Stimulated activated CD4-positive, alpha-beta T cell treated with anti-CD3 and anti-CD28 coated beads, Interleukin-1b, Interleukin-23, amount 100 ng/mL, for 4 hours (primary cell): ENCODE measurements around the gene AHCY.
"Not testable (repeated sequence)": the region's sequence is repeated elsewhere in the genome, so short reads cannot be mapped to it uniquely, and the experiment has no call there.

Experiments
- DNase-seq, 2 donors: peaks; one replicate each; pipeline ENCODE4 v3.0.0-alpha.2; 2020; ENCODE audit warnings: low read depth in 2 of 2

The AHCY gene

GRCh38 chr20:34322267-34323105 lies 19.3 kb upstream of the AHCY start:
- DNase-seq: no peak

GRCh38 chr20:34320861-34321260 lies 17.7 kb upstream of the AHCY start:
- no peak for DNase-seq

GRCh38 chr20:34318609-34319443 lies 15.7 kb upstream of the AHCY start:
- no peak for DNase-seq

- DNase-seq: no peak
Observed at GRCh38 chr20:34316196-34316814, 13.2 kb upstream of the AHCY start.

GRCh38 chr20:34315236-34315635 lies 12.1 kb upstream of the AHCY start:
- DNase-seq: no peak

- DNase-seq: peak; percentile 75 to 78
Observed at GRCh38 chr20:34312544-34313217, 9.5 kb upstream of the AHCY start.

GRCh38 chr20:34312024-34312460 lies 8.9 kb upstream of the AHCY start:
- DNase-seq: no peak

GRCh38 chr20:34311118-34312023 lies 8.2 kb upstream of the AHCY start:
- no peak for DNase-seq

- no peak for DNase-seq
Observed at GRCh38 chr20:34310481-34311117, 7.4 kb upstream of the AHCY start.

GRCh38 chr20:34309691-34310090 lies 6.5 kb upstream of the AHCY start:
- no peak for DNase-seq

- DNase-seq: no peak
Observed at GRCh38 chr20:34305333-34306230, 2.4 kb upstream of the AHCY start.

GRCh38 chr20:34302312-34302722 lies 838 bp downstream of the AHCY start:
- DNase-seq: no peak

- peak in 1 of 2 donors; percentile 7 for DNase-seq
Observed at GRCh38 chr20:34301587-34302311, 1.4 kb downstream of the AHCY start.

- DNase-seq: no peak
Observed at GRCh38 chr20:34300809-34301586, 2.2 kb downstream of the AHCY start.

- DNase-seq: no peak
Observed at GRCh38 chr20:34300256-34300806, 2.8 kb downstream of the AHCY start.

- no peak for DNase-seq
Observed at GRCh38 chr20:34299556-34300255, 3.4 kb downstream of the AHCY start.

- not testable (repeated sequence) for DNase-seq
Observed at GRCh38 chr20:34298294-34298784, 4.8 kb downstream of the AHCY start.
